ENCODE data around the gene EIF4EBP3.

Gene EIF4EBP3

DNA sequence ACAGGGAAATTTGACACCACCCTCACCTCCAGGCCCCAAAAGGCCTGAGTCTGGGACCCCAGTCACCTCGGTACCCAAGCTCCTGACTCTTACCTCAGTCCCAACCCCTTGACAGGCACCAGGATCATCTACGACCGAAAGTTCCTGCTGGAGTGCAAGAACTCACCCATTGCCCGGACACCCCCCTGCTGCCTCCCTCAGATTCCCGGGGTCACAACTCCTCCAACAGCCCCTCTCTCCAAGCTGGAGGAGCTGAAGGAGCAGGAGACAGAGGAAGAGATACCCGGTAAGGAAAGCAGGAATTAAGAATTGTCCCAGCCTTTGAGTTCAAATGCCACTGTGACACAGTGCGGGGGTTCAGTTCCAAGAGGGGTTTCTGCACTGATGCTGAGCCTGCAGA, 1.3 kb downstream of the EIF4EBP3 start:
- TF ChIP-seq, protein P1, sequence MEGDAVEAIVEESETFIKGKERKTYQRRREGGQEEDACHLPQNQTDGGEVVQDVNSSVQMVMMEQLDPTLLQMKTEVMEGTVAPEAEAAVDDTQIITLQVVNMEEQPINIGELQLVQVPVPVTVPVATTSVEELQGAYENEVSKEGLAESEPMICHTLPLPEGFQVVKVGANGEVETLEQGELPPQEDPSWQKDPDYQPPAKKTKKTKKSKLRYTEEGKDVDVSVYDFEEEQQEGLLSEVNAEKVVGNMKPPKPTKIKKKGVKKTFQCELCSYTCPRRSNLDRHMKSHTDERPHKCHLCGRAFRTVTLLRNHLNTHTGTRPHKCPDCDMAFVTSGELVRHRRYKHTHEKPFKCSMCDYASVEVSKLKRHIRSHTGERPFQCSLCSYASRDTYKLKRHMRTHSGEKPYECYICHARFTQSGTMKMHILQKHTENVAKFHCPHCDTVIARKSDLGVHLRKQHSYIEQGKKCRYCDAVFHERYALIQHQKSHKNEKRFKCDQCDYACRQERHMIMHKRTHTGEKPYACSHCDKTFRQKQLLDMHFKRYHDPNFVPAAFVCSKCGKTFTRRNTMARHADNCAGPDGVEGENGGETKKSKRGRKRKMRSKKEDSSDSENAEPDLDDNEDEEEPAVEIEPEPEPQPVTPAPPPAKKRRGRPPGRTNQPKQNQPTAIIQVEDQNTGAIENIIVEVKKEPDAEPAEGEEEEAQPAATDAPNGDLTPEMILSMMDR (IDR thresholded peaks at IDR 0.05; ENCODE audit: low read depth, low read length, missing control alignments), result no peak
- DNase-seq (ENCODE audit: extremely low read depth, low read depth), result no peak
- H3K4me3 ChIP-seq (replicated peaks; ENCODE audit: low read depth, low read length), result no peak overlapping the region

- TF ChIP-seq, protein P1 (IDR thresholded peaks at IDR 0.05; ENCODE audit: low read depth, low read length, missing control alignments), result no peak
- DNase-seq (ENCODE audit: extremely low read depth, low read depth), result no peak
- no peak overlapping the region for H3K4me3 ChIP-seq (replicated peaks; ENCODE audit: low read depth, low read length)
Measured at GRCh38 chr5:140549237-140550144, 2.0 kb downstream of the EIF4EBP3 start.

- DNase-seq (ENCODE audit: extremely low read depth, low read depth), result no peak
- TF ChIP-seq, protein P1 (IDR thresholded peaks at IDR 0.05; ENCODE audit: low read depth, low read length, missing control alignments), result no peak
- no peak overlapping the region for H3K4me3 ChIP-seq (replicated peaks; ENCODE audit: low read depth, low read length)
Measured at GRCh38 chr5:140550147-140551079, 3.0 kb downstream of the EIF4EBP3 start.

GRCh38 chr5:140551872-140552271, 4.4 kb downstream of the EIF4EBP3 start:
- no peak for DNase-seq (ENCODE audit: extremely low read depth, low read depth)
- no peak overlapping the region for H3K4me3 ChIP-seq (replicated peaks; ENCODE audit: low read depth, low read length)
- TF ChIP-seq, protein P1 (IDR thresholded peaks at IDR 0.05; ENCODE audit: low read depth, low read length, missing control alignments), result no peak

- H3K4me3 ChIP-seq (replicated peaks; ENCODE audit: low read depth, low read length), result no peak overlapping the region
- no peak for DNase-seq (ENCODE audit: extremely low read depth, low read depth)
- TF ChIP-seq, protein P1 (IDR thresholded peaks at IDR 0.05; ENCODE audit: low read depth, low read length, missing control alignments), result no peak
Measured at GRCh38 chr5:140553657-140554056, 6.2 kb downstream of the EIF4EBP3 start.

DNA sequence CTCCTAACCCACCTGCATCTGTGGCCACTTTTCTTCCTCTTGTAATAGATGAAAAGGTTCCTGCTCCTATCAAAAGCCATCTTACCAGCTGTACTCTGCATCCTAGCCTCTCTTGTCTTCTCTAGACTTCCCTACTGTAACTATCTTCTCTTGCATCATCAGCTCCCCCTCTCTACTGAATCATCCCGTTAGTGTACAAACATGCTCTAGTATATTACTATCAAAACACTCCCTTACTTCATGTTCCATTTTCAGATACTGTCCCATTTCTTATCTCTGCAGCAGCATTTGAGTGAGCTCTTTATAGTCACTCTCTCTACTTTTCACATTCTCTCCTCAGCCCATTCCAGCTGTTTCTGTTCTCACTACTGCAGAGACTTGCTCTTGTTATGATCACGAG, 7.0 kb downstream of the EIF4EBP3 start:
- no peak for DNase-seq (ENCODE audit: extremely low read depth, low read depth)
- H3K4me3 ChIP-seq (replicated peaks; ENCODE audit: low read depth, low read length), result no peak overlapping the region
- TF ChIP-seq, protein P1 (IDR thresholded peaks at IDR 0.05; ENCODE audit: low read depth, low read length, missing control alignments), result no peak
